Activated B cell treated with CpG ODN at 0.5 μM for 24 hours (primary cell): ENCODE measurements around the gene TIMM13. TPM values are rescaled to one million over a fixed set of nuclear protein-coding genes. Genes with fewer than 3 reads are reported as not detected.

Source experiments
- ATAC-seq: fragments of 200-7000 bp; cut with Tn5 transposase; one replicate; pipeline ENCODE4 v1.10.0; 2021; ENCODE audit warnings: low read depth, mild to moderate bottlenecking, moderate library complexity
- CTCF ChIA-PET: fragments of 350-600 bp; sonication (Branson Sonifier 250); formaldehyde crosslinking; loops from one replicate; lab custom pipeline; 2021; ENCODE audit warnings: antibody characterized with exemption; lab: Charles Lee
- POLR2A ChIA-PET: fragments of 350-600 bp; sonication (Branson Sonifier 250); formaldehyde crosslinking; loops from one replicate; lab custom pipeline; 2021; ENCODE audit warnings: antibody characterized with exemption; lab: Charles Lee
- DNase-seq: peaks from one replicate; pipeline ENCODE4 v3.0.0; 2022
- H3K27ac Mint-ChIP-seq: one replicate; pipeline ENCODE4 v1.8.0; 2020; ENCODE audit warnings: mixed read lengths
- H3K27me3 Mint-ChIP-seq: one replicate; pipeline ENCODE4 v1.8.0; 2021; ENCODE audit warnings: mixed read lengths
- H3K36me3 Mint-ChIP-seq: one replicate; pipeline ENCODE4 v1.8.0; 2021; ENCODE audit warnings: low read depth, mixed read lengths
- H3K4me1 Mint-ChIP-seq: one replicate; pipeline ENCODE4 v1.8.0; 2021; ENCODE audit warnings: mixed read lengths
- H3K4me3 Mint-ChIP-seq: one replicate; pipeline ENCODE4 v1.8.0; 2020; ENCODE audit warnings: mild to moderate bottlenecking, mixed read lengths
- H3K9me3 Mint-ChIP-seq: one replicate; pipeline ENCODE4 v1.8.0; 2020; ENCODE audit warnings: mixed read lengths
- CTCF ChIP-seq: fragments of 200-600 bp; IDR thresholded peaks from one replicate; pipeline ENCODE4 v1.8.0; 2022; ENCODE audit warnings: antibody characterized with exemption, mild to moderate bottlenecking
- intact Hi-C: fragments of 100-400 bp; cut with micrococcal nuclease; formaldehyde crosslinking; loops from one replicate; pipeline ENCODE4 v1.15.1; 2024
- total RNA-seq: library from RNA; stranded (reverse); gene quantifications from 2 replicates; pipeline ENCODE4 v1.2.3, GENCODE V29; 2022

TIMM13 gene
- 63.9 and 65.3 TPM in 2 replicates for total RNA-seq

GRCh38 chr19:2427429-2428320 lies at the start of gene TIMM13:
TIMM13 (minus strand) TSS chr19:2427586; CDS start chr19:2427533, 53 bp downstream.
- peak; percentile 99 for DNase-seq
- H3K4me1 Mint-ChIP-seq = peaks cover 21% of the 10 kb centered on the region
- POLR2A ChIA-PET = interaction anchor here (0.5 to 1.5 kb wide), 32 partner anchors 11 to 524 kb away, joined by 3 to 24 read pairs (median 4); partner anchors contain the start of genes GADD45B and LMNB2
- no peaks in the 10 kb centered on the region for H3K9me3 Mint-ChIP-seq
- no peaks in the 10 kb centered on the region for H3K27me3 Mint-ChIP-seq
- peak; percentile 94 for ATAC-seq
- H3K27ac Mint-ChIP-seq = peak within 1 kb of the TSS; percentile 95
- H3K36me3 Mint-ChIP-seq = peaks cover 31% of the 10 kb centered on the region
- H3K4me3 Mint-ChIP-seq = peak within 1 kb of the TSS; percentile 90
- intact Hi-C loops = loop anchor here (1.0 kb wide), 6 partner anchors 30 to 356 kb away; partner anchors contain the start of genes IZUMO4, MOB3A, PLEKHJ1 and SF3A2
- CTCF ChIA-PET = interaction anchor here (0.7 to 1.6 kb wide), 4 partner anchors 29 to 186 kb away, joined by 3 to 5 read pairs (median 3); partner anchors contain the start of genes GADD45B and LMNB2
- no peak for TF ChIP-seq CTCF

- Mint-ChIP-seq H3K27ac (peak overlapping the region; percentile 93), H3K4me3 (peak overlapping the region; percentile 99), H3K27me3 (no peaks in the 10 kb centered on the region), H3K9me3 (peaks cover 1% of the 10 kb centered on the region), H3K36me3 (peaks cover 28% of the 10 kb centered on the region), H3K4me1 (peaks cover 32% of the 10 kb centered on the region)
- ChIA-PET POLR2A (interaction anchor here (0.5 to 10.8 kb wide), 82 partner anchors 8 to 1995 kb away, joined by 3 to 979 read pairs (median 7); partner anchors contain the start of genes GNG7, LMNB2, PLEKHJ1 and SF3A2), CTCF (interaction anchor here (0.7 to 6.6 kb wide), 17 partner anchors 49 to 201 kb away, joined by 3 to 131 read pairs (median 4); partner anchors contain the start of gene TIMM13)
- TF ChIP-seq CTCF = no peak
- peak; percentile 7 for ATAC-seq
- DNase-seq = peak; percentile 66
- intact Hi-C loops = loop anchor here (1.0 to 5.0 kb wide), 5 partner anchors 10 to 824 kb away; partner anchors contain the start of gene TCF3
Measured at GRCh38 chr19:2476451-2477140, 49.2 kb upstream of the TIMM13 start.

- ChIA-PET CTCF (interaction anchor here (0.7 to 6.6 kb wide), 18 partner anchors 9 to 200 kb away, joined by 3 to 131 read pairs (median 4); partner anchors contain the start of gene TIMM13), POLR2A (interaction anchor here (0.6 to 10.8 kb wide), 79 partner anchors 9 to 704 kb away, joined by 3 to 979 read pairs (median 7); partner anchors contain the start of genes LMNB2, PLEKHJ1, SF3A2 and SGTA)
- peak within 1 kb of the TSS; percentile 93 for H3K27ac Mint-ChIP-seq
- intact Hi-C loops = loop anchor here (1.0 to 5.0 kb wide), 8 partner anchors 10 to 824 kb away; partner anchors contain the start of genes TCF3 and TIMM13
- H3K4me1 Mint-ChIP-seq = peaks cover 32% of the 10 kb centered on the region
- peak within 1 kb of the TSS; percentile 99 for H3K4me3 Mint-ChIP-seq
- H3K27me3 Mint-ChIP-seq = no peaks in the 10 kb centered on the region
- peaks cover 28% of the 10 kb centered on the region for H3K36me3 Mint-ChIP-seq
- DNase-seq (peak; percentile 96), ATAC-seq (peak; percentile 59)
- H3K9me3 Mint-ChIP-seq = no peaks in the 10 kb centered on the region
- TF ChIP-seq CTCF = no peak
Measured at GRCh38 chr19:2475702-2476450, 48.5 kb upstream of the TIMM13 start, which contains the start of gene GADD45B. GADD45B (plus strand) TSS chr19:2476127; CDS start chr19:2476359, 232 bp downstream.

- H3K4me1 Mint-ChIP-seq = peaks cover 32% of the 10 kb centered on the region
Measured at GRCh38 chr19:2475018-2475701, 47.8 kb upstream of the TIMM13 start.

More at GRCh38 chr19:2475018-2475701, 47.8 kb upstream of the TIMM13 start:
- no peak for TF ChIP-seq CTCF
- peak; percentile 72 for DNase-seq
- CTCF ChIA-PET = interaction anchor here (0.7 to 6.6 kb wide), 12 partner anchors 9 to 160 kb away, joined by 3 to 131 read pairs (median 4); partner anchors contain the start of gene TIMM13
- intact Hi-C loops = loop anchor here (1.0 to 5.0 kb wide), 7 partner anchors 37 to 823 kb away; partner anchors contain the start of genes TCF3 and TIMM13
- peak overlapping the region; percentile 99 for H3K4me3 Mint-ChIP-seq
- H3K27me3 Mint-ChIP-seq = no peaks in the 10 kb centered on the region
- POLR2A ChIA-PET = interaction anchor here (0.6 to 10.8 kb wide), 57 partner anchors 9 to 704 kb away, joined by 3 to 979 read pairs (median 7); partner anchors contain the start of genes LMNB2, PLEKHJ1, SF3A2 and SGTA
- H3K27ac Mint-ChIP-seq = peak overlapping the region; percentile 88
- H3K9me3 Mint-ChIP-seq = no peaks in the 10 kb centered on the region
- peak; percentile 19 for ATAC-seq
- peaks cover 28% of the 10 kb centered on the region for H3K36me3 Mint-ChIP-seq
